ENCODE data around the gene RNASE8. TPM values are rescaled to one million over a fixed set of nuclear protein-coding genes. Genes with fewer than 3 reads are reported as not detected.
A peak's percentile ranks its signal among the peaks of the same experiment; 100 is the strongest.

The RNASE8 gene
- total RNA-seq, 2 donors from 2014 or later = not detected

- Histone ChIP-seq H3K27ac (peak overlapping the region in 3 of 4 donors; percentile 51 to 76 (median 59)), H3K4me3 (no peak overlapping the region), H3K27me3 (no peaks in the 10 kb centered on the region), H3K9me3 (no peaks in the 10 kb centered on the region), H3K36me3 (replicated peaks in 1 of 2; ENCODE audit: insufficient read depth in 1 of 2, low read depth in 2 of 2) (no peaks in the 10 kb centered on the region), H3K4me1 (peaks cover 50% of the 10 kb centered on the region)
- no peak for ATAC-seq
- intact Hi-C loops (cut with DNase I) = no loop called here
- 82 to 86% methylated on average over 20 of the region's 20 CpGs for WGBS, 2 donors
- DNase-seq = no peak
- TF ChIP-seq POLR2A (IDR thresholded peaks at IDR 0.05) (no peak), CTCF (IDR thresholded peaks at IDR 0.05) (no peak)
These were observed 4.2 kb upstream of the RNASE8 start for GRCh38 chr14:21053184-21054122.

DNA sequence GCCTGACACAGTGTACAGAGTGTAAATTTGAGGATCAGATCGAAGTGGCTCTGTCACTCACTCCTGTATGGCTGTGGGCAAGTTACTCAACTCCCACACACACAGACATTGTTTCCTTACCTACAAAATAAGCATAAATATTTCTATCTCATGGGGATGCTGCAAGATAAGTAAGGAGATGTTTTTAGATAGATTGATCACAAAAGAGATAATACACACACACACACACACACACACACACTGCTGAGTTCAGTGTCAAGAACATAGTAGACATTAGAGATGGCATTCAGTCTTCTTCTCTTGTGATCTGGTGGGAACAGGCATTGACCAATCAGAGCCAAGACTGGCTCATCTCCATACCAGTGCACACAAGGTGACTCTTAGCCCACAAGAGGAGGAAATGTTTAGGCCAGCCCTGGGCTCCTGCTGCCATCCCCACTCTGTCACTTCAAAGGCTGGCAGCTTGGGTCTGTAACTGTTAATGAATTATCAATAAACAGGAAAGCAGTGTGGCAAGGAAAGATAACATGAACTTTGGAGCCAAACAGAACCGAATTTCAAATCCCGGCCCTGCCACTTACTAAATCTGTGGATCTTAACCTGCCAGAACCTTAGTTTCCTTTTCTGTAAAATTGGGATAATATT, 3.4 kb upstream of the RNASE8 start:
- peak overlapping the region in 3 of 4 donors; percentile 51 to 76 (median 59) for H3K27ac ChIP-seq
- intact Hi-C loops (cut with DNase I) = no loop called here
- peaks cover 43% of the 10 kb centered on the region for H3K4me1 ChIP-seq
- DNase-seq (peak in 3 of 4 donors; percentile 50 to 57 (median 56)), ATAC-seq (peak; percentile 84)
- H3K36me3 ChIP-seq (replicated peaks in 1 of 2; ENCODE audit: insufficient read depth in 1 of 2, low read depth in 2 of 2) = no peaks in the 10 kb centered on the region
- H3K4me3 ChIP-seq = no peak overlapping the region
- 8 to 17% methylated on average over 3 of the region's 3 CpGs for WGBS, 2 donors
- no peak for TF ChIP-seq POLR2A (IDR thresholded peaks at IDR 0.05)
- no peak for TF ChIP-seq CTCF (IDR thresholded peaks at IDR 0.05)
- H3K27me3 ChIP-seq = no peaks in the 10 kb centered on the region
- H3K9me3 ChIP-seq = no peaks in the 10 kb centered on the region

DNA sequence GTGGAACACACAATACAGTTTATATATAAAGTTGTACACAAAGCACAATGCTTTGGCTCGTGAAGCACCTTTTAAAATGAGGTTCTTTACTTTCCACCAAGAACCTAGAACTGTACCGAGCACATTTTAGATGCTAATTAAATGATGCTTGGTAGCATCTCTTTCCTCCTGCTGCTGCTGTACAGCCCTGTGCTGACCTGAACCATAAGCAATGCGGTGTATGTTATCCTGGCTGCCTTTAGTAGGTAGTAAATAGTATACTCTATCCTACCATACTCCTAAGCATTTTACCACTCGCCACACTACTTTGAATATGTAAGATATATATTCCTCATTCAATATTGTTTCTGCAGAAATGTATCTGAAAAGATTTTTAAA, 2.9 kb upstream of the RNASE8 start:
- ATAC-seq (no peak), DNase-seq (no peak)
- H3K4me3 ChIP-seq = no peak overlapping the region
- H3K36me3 ChIP-seq (replicated peaks in 1 of 2; ENCODE audit: insufficient read depth in 1 of 2, low read depth in 2 of 2) = no peaks in the 10 kb centered on the region
- intact Hi-C loops (cut with DNase I) = no loop called here
- TF ChIP-seq POLR2A (IDR thresholded peaks at IDR 0.05) (no peak), CTCF (IDR thresholded peaks at IDR 0.05) (no peak)
- no peaks in the 10 kb centered on the region for H3K9me3 ChIP-seq
- H3K4me1 ChIP-seq = peaks cover 38% of the 10 kb centered on the region
- H3K27me3 ChIP-seq = no peaks in the 10 kb centered on the region
- 51 to 69% methylated on average over 4 of the region's 4 CpGs for WGBS, 2 donors
- H3K27ac ChIP-seq = peak overlapping the region in 3 of 4 donors; percentile 51 to 76 (median 59)

- no peaks in the 10 kb centered on the region for H3K9me3 ChIP-seq
- ATAC-seq (peak; percentile 75), DNase-seq (peak in 3 of 4 donors; percentile 29 to 50 (median 45))
- intact Hi-C loops (cut with DNase I) = no loop called here
- no peaks in the 10 kb centered on the region for H3K27me3 ChIP-seq
- H3K4me3 ChIP-seq = no peak overlapping the region
- peaks cover 39% of the 10 kb centered on the region for H3K4me1 ChIP-seq
- no peak for TF ChIP-seq POLR2A (IDR thresholded peaks at IDR 0.05)
- peak in 2 of 7 experiments; percentile 10 to 18 for TF ChIP-seq CTCF (IDR thresholded peaks at IDR 0.05)
- WGBS, 2 donors = 24 to 25% methylated on average over 5 of the region's 5 CpGs
- no peaks in the 10 kb centered on the region for H3K36me3 ChIP-seq (replicated peaks in 1 of 2; ENCODE audit: insufficient read depth in 1 of 2, low read depth in 2 of 2)
- H3K27ac ChIP-seq = peak overlapping the region in 3 of 4 donors; percentile 14 to 76 (median 59)
These were observed 2.0 kb upstream of the RNASE8 start for GRCh38 chr14:21055432-21056117.
